Endothelial cell of umbilical vein (primary cell): Measurements from ENCODE around the gene ZFP57. TPM values are rescaled to one million over a fixed set of nuclear protein-coding genes. Genes with fewer than 3 reads are reported as not detected.

Experiments
- BruUV-seq: library from RNA; stranded (reverse); fragments of 400-500 nt; replicated peaks from 2 replicates; lab custom pipeline; 2021; lab: Mats Ljungman, UMichigan
- CTCF ChIA-PET: fragments of 300-600, 350-600 bp; sonication (Branson Sonifier 250); formaldehyde crosslinking; loops from one replicate; lab custom pipeline; 2021; ENCODE audit warnings: antibody characterized with exemption, inconsistent platforms; lab: Charles Lee
- POLR2A ChIA-PET: fragments of 300-600, 350-600 bp; sonication (Branson Sonifier 250); formaldehyde crosslinking; loops from one replicate; lab custom pipeline; 2021; ENCODE audit warnings: antibody characterized with exemption, inconsistent platforms; lab: Charles Lee
- DNase-seq: peaks from one replicate; pipeline ENCODE4 v3.0.0-alpha.2; 2011; ENCODE audit warnings: low read depth, low spot score
- FAIRE-seq: peaks from 2 replicates; lab custom pipeline; 2011; peaks lifted over from hg19 to GRCh38; lab: Jason Lieb, UNC
- H2AFZ ChIP-seq: 2 replicates; pipeline ENCODE4 v1.6.0; 2012; ENCODE audit warnings: low read depth, low read length, control low read depth, inconsistent platforms
- H3K27ac ChIP-seq: 2 replicates; pipeline ENCODE4 v1.5.1; 2011; ENCODE audit warnings: low read depth, mild to moderate bottlenecking, control low read depth, low read length, moderate library complexity; ENCODE audit not compliant: insufficient read depth
- H3K27me3 ChIP-seq, 2 experiments: 2 replicates each; pipeline versions ENCODE4 v1.6.0 to v1.6.1; 2011; ENCODE audit warnings: low read length in 2 of 2, mixed read lengths in 1 of 2; ENCODE audit not compliant: control insufficient read depth in 2 of 2, insufficient read depth in 2 of 2
- H3K36me3 ChIP-seq, 2 experiments: 2 replicates in 1 of 2; 3 replicates in 1 of 2; pipeline ENCODE4 v1.5.1; 2011; ENCODE audit warnings: low read length in 2 of 2, mild to moderate bottlenecking in 1 of 2, moderate library complexity in 1 of 2; ENCODE audit not compliant: control insufficient read depth in 2 of 2, insufficient read depth in 2 of 2; ENCODE audit errors: extremely low read depth in 1 of 2
- H3K4me1 ChIP-seq: 3 replicates; pipeline ENCODE4 v1.5.1; 2011; ENCODE audit warnings: mild to moderate bottlenecking, low read length; ENCODE audit not compliant: control insufficient read depth, insufficient read depth; ENCODE audit errors: extremely low read depth
- H3K4me2 ChIP-seq: 2 replicates; pipeline ENCODE4 v1.6.1; 2011; ENCODE audit warnings: low read length, control low read depth, mixed read lengths; ENCODE audit not compliant: insufficient read depth
- H3K4me3 ChIP-seq, 3 experiments: fragments of 200-600 bp in 1 of 3; sonication (generic), shearing (Covaris generic) in 1 of 3; replicated peaks in 1 of 3; 2 replicates each; pipeline ENCODE4 v1.5.1; 2011 to 2016; ENCODE audit warnings: control low read depth in 3 of 3, low read length in 3 of 3, mild to moderate bottlenecking in 2 of 3, inconsistent platforms in 1 of 3, low read depth in 1 of 3, moderate library complexity in 1 of 3; ENCODE audit not compliant: insufficient read depth in 1 of 3
- H3K79me2 ChIP-seq: 2 replicates; pipeline ENCODE4 v1.6.0; 2012; ENCODE audit warnings: low read length, inconsistent platforms; ENCODE audit not compliant: control insufficient read depth, insufficient read depth
- H3K9ac ChIP-seq: replicated peaks from 2 replicates; pipeline ENCODE3; 2011; ENCODE audit warnings: low read length, control low read depth; ENCODE audit not compliant: insufficient read depth; ENCODE audit errors: extremely low read depth
- H3K9me1 ChIP-seq: replicated peaks from 3 replicates; pipeline ENCODE4 v1.6.0; 2011; ENCODE audit warnings: mild to moderate bottlenecking, low read length; ENCODE audit not compliant: control insufficient read depth, insufficient read depth; ENCODE audit errors: extremely low read depth
- H3K9me3 ChIP-seq: replicated peaks from 2 replicates; pipeline ENCODE4 v1.5.1; 2012; ENCODE audit warnings: low read length, inconsistent platforms; ENCODE audit not compliant: control insufficient read depth, insufficient read depth
- H4K20me1 ChIP-seq: replicated peaks from 2 replicates; pipeline ENCODE3; 2011; ENCODE audit warnings: mild to moderate bottlenecking, low read length; ENCODE audit not compliant: control insufficient read depth, insufficient read depth; ENCODE audit errors: extremely low read depth
- EZH2 ChIP-seq: IDR thresholded peaks from 2 replicates; pipeline ENCODE4 v1.6.1; 2012; ENCODE audit warnings: borderline replicate concordance, low read depth, mild to moderate bottlenecking, moderate library complexity, low read length, inconsistent platforms; ENCODE audit not compliant: severe bottlenecking
- FOS ChIP-seq: IDR thresholded peaks from 2 replicates; pipeline ENCODE4 v1.6.1; 2011; ENCODE audit warnings: mild to moderate bottlenecking, low read length, moderate library complexity, borderline replicate concordance; ENCODE audit not compliant: insufficient read depth
- GATA2 ChIP-seq: IDR thresholded peaks from 2 replicates; pipeline ENCODE4 v1.7.0; 2011; ENCODE audit warnings: low read depth, mild to moderate bottlenecking, moderate library complexity, mixed read lengths, low read length; ENCODE audit not compliant: insufficient read length, insufficient read depth
- JUN ChIP-seq: IDR thresholded peaks from 2 replicates; pipeline ENCODE4 v1.6.1; 2011; ENCODE audit warnings: borderline replicate concordance, low read depth; ENCODE audit not compliant: insufficient read length, insufficient read depth
- MAX ChIP-seq: IDR thresholded peaks from 2 replicates; pipeline ENCODE4 v1.6.1; 2011; ENCODE audit not compliant: insufficient read depth, insufficient read length
- MYC ChIP-seq: IDR thresholded peaks from one replicate; pipeline ENCODE4 v1.6.1; 2011; ENCODE audit warnings: mild to moderate bottlenecking, low read depth, low read length
- POLR2A ChIP-seq: IDR thresholded peaks from 2 replicates; pipeline ENCODE4 v1.6.1; 2012; ENCODE audit warnings: low read depth, mild to moderate bottlenecking, control low read depth, low read length
- POLR2AphosphoS5 ChIP-seq: IDR thresholded peaks from 2 replicates; pipeline ENCODE4 v1.6.1; 2012; ENCODE audit warnings: low read depth, mild to moderate bottlenecking, control low read depth, low read length, moderate library complexity; ENCODE audit not compliant: insufficient read depth
- dilution Hi-C: fragments of 300-500 bp; cut with MboI; formaldehyde crosslinking; loops from one replicate; pipeline ENCODE4 v1.15.0; 2019; ENCODE audit warnings: low sequenced_read_pairs; ENCODE audit not compliant: extremely low pct_ligation_motif_present
- intact Hi-C: fragments of 100-400 bp; cut with micrococcal nuclease; formaldehyde crosslinking; loops from one replicate; pipeline ENCODE4 v1.10.0; 2022
- polyA plus RNA-seq, 4 experiments: library from polyadenylated mRNA; depleted of rRNA in 3 of 4; stranded (reverse) in 3 of 4; unstranded in 1 of 4; fragments of >200 nt; gene quantifications; 2 replicates each; pipeline versions ENCODE4 v1.2.1 to v1.2.3, GENCODE V29; 2011 to 2012; ENCODE audit warnings: missing spikeins in 1 of 4
- total RNA-seq: library from RNA; stranded (reverse); gene quantifications from 2 replicates; pipeline ENCODE4 v1.2.3, GENCODE V29; 2021
- TF ChIP-seq, protein P1 (sequence below), 2 donors: IDR thresholded peaks; 1 replicate in 1 of 2; 2 replicates in 1 of 2; pipeline ENCODE4 v1.5.1; 2011; ENCODE audit warnings: low read length in 2 of 2, mild to moderate bottlenecking in 2 of 2, moderate library complexity in 2 of 2, control low read depth in 1 of 2, inconsistent platforms in 1 of 2, low read depth in 1 of 2; ENCODE audit not compliant: insufficient read depth in 1 of 2; ENCODE audit errors: extremely low read depth in 1 of 2

ZFP57 gene
- total and polyA plus RNA-seq, 2 donors (not counting 3 experiments of a cell fraction or from before 2014, with no cell fraction given) = 0.07 TPM; not detected in 1

GRCh38 chr6:29655658-29656057, 25.3 kb downstream of the ZFP57 start:
- POLR2A ChIA-PET = no interaction called here
- CTCF ChIA-PET = interaction anchor here (2.7 to 3.5 kb wide), 3 partner anchors 9 to 53 kb away, joined by 10 to 84 read pairs (median 33); no protein-coding TSS in a partner anchor
- no TSS peak for BruUV-seq

More at GRCh38 chr6:29655658-29656057, 25.3 kb downstream of the ZFP57 start:
- dilution Hi-C loops = no loop called here
- Histone ChIP-seq H3K9ac (no peak overlapping the region), H3K27ac (no peak overlapping the region), H3K4me1 (no peaks in the 10 kb centered on the region), H4K20me1 (no peaks in the 10 kb centered on the region), H3K27me3 (peaks cover 16 to 23% of the 10 kb centered on the region in 2 experiments), H3K9me1 (no peaks in the 10 kb centered on the region), H3K36me3 (no peaks in the 10 kb centered on the region), H3K79me2 (no peaks in the 10 kb centered on the region), H3K4me2 (no peak overlapping the region), H3K4me3 (no peak overlapping the region), H3K9me3 (no peaks in the 10 kb centered on the region), H2AFZ (no peak overlapping the region)
- no peak for FAIRE-seq
- TF ChIP-seq GATA2 = no peak
- TF ChIP-seq POLR2AphosphoS5 = no peak
- no peak for TF ChIP-seq FOS
- TF ChIP-seq JUN = no peak
- no peak for TF ChIP-seq POLR2A
- TF ChIP-seq EZH2 = no peak
- no peak for TF ChIP-seq MAX
- TF ChIP-seq, protein P1, sequence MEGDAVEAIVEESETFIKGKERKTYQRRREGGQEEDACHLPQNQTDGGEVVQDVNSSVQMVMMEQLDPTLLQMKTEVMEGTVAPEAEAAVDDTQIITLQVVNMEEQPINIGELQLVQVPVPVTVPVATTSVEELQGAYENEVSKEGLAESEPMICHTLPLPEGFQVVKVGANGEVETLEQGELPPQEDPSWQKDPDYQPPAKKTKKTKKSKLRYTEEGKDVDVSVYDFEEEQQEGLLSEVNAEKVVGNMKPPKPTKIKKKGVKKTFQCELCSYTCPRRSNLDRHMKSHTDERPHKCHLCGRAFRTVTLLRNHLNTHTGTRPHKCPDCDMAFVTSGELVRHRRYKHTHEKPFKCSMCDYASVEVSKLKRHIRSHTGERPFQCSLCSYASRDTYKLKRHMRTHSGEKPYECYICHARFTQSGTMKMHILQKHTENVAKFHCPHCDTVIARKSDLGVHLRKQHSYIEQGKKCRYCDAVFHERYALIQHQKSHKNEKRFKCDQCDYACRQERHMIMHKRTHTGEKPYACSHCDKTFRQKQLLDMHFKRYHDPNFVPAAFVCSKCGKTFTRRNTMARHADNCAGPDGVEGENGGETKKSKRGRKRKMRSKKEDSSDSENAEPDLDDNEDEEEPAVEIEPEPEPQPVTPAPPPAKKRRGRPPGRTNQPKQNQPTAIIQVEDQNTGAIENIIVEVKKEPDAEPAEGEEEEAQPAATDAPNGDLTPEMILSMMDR (IDR thresholded peaks at IDR 0.05; ENCODE audit: extremely low read depth in 1 of 2, insufficient read depth in 1 of 2, low read depth in 1 of 2, low read length in 2 of 2) = no peak
- TF ChIP-seq MYC = no peak
- intact Hi-C loops = no loop called here
- DNase-seq = no peak
